PC-3 (cell line): ENCODE data around the gene SPAG6. TPM values are rescaled to one million over a fixed set of nuclear protein-coding genes. Genes with fewer than 3 reads are reported as not detected.

Experiments
- ATAC-seq: fragments of 200-7000 bp; cut with Tn5 transposase; 2 replicates; pipeline ENCODE4 v1.9.1; 2020; ENCODE audit warnings: mild to moderate bottlenecking, moderate library complexity
- BruUV-seq: library from RNA; stranded (reverse); fragments of 400-500 nt; replicated peaks from 2 replicates; lab custom pipeline; 2021; lab: Mats Ljungman, UMichigan
- CTCF ChIA-PET: fragments of 300-600 bp; sonication (Branson Sonifier 250); formaldehyde crosslinking; loops from one replicate; lab custom pipeline; 2022; ENCODE audit warnings: antibody characterized with exemption; lab: Charles Lee
- POLR2A ChIA-PET: fragments of 300-600 bp; sonication (Branson Sonifier 250); formaldehyde crosslinking; loops from one replicate; lab custom pipeline; 2022; ENCODE audit warnings: antibody characterized with exemption; ENCODE audit not compliant: unreplicated experiment; lab: Charles Lee
- DNase-seq: peaks from one replicate; pipeline ENCODE4 v3.0.0-alpha.2; 2015
- H2AFZ ChIP-seq: fragments of 300-600 bp; sonication (generic); 2 replicates; pipeline ENCODE4 v1.6.0; 2016; ENCODE audit warnings: antibody characterized with exemption, low read length
- H3F3A ChIP-seq: fragments of 300-600 bp; sonication (generic); one replicate; pipeline ENCODE4 v1.6.0; 2017; ENCODE audit warnings: antibody characterized with exemption, low read length, control low read depth, mild to moderate bottlenecking; ENCODE audit not compliant: unreplicated experiment
- H3K27ac ChIP-seq: fragments of 300-600 bp; sonication (generic); 2 replicates; pipeline ENCODE4 v1.5.1; 2016; ENCODE audit warnings: mild to moderate bottlenecking, low read length
- H3K27me3 ChIP-seq: fragments of 300-600 bp; sonication (generic); 2 replicates; pipeline ENCODE4 v1.6.1; 2016; ENCODE audit warnings: low read length, mixed read lengths
- H3K36me3 ChIP-seq: fragments of 300-600 bp; sonication (generic); 2 replicates; pipeline ENCODE4 v1.6.1; 2016; ENCODE audit warnings: low read depth, mixed run types, low read length, mixed read lengths
- H3K4me1 ChIP-seq: fragments of 300-600 bp; sonication (generic); 2 replicates; pipeline ENCODE4 v1.5.1; 2016; ENCODE audit warnings: low read length; ENCODE audit not compliant: insufficient read depth
- H3K4me2 ChIP-seq: fragments of 300-600 bp; sonication (generic); 2 replicates; pipeline ENCODE4 v1.6.0; 2016; ENCODE audit warnings: low read length
- H3K4me3 ChIP-seq: fragments of 300-600 bp; sonication (generic); 2 replicates; pipeline ENCODE4 v1.5.1; 2016; ENCODE audit warnings: mild to moderate bottlenecking, low read length, mixed read lengths
- H3K79me2 ChIP-seq: fragments of 300-600 bp; sonication (generic); 2 replicates; pipeline ENCODE4 v1.6.1; 2017; ENCODE audit warnings: low read length, mixed read lengths
- H3K9ac ChIP-seq: fragments of 300-600 bp; sonication (generic); 2 replicates; pipeline ENCODE4 v1.6.0; 2016; ENCODE audit warnings: mild to moderate bottlenecking, low read length
- H3K9me2 ChIP-seq: fragments of 300-600 bp; sonication (generic); replicated peaks from 2 replicates; pipeline ENCODE4 v1.6.1; 2016; ENCODE audit warnings: mixed run types, low read length, mixed read lengths
- H3K9me3 ChIP-seq: fragments of 300-600 bp; sonication (generic); 2 replicates; pipeline ENCODE4 v1.6.1; 2016; ENCODE audit warnings: low read length, mixed read lengths
- H4K20me1 ChIP-seq: fragments of 300-600 bp; sonication (generic); 2 replicates; pipeline ENCODE4 v1.6.1; 2016; ENCODE audit warnings: low read length, mixed read lengths
- CTCF ChIP-seq: fragments of 300-600 bp; sonication (generic); conservative IDR thresholded peaks from 2 replicates; pipeline ENCODE4 v1.5.1; 2017; ENCODE audit warnings: antibody characterized with exemption, low read depth, mild to moderate bottlenecking, low read length
- EZH2 ChIP-seq: fragments of 300-600 bp; sonication (generic); IDR thresholded peaks from one replicate; pipeline ENCODE4 v1.6.1; 2017; ENCODE audit warnings: antibody characterized with exemption, mild to moderate bottlenecking, low read length; ENCODE audit not compliant: unreplicated experiment
- EZH2phosphoT487 ChIP-seq: fragments of 300-600 bp; sonication (generic); IDR thresholded peaks from 2 replicates; pipeline ENCODE4 v1.6.1; 2018; ENCODE audit warnings: mild to moderate bottlenecking, antibody characterized with exemption, low read length, borderline replicate concordance
- intact Hi-C: fragments of 100-400 bp; cut with micrococcal nuclease; formaldehyde crosslinking; loops from 2 replicates; pipeline ENCODE4 v1.9.0; 2023
- total RNA-seq: library from RNA; depleted of rRNA; stranded (reverse); fragments of >200 nt; gene quantifications from 2 replicates; pipeline ENCODE4 v1.2.3, GENCODE V29; 2014

The SPAG6 gene
- total RNA-seq, 1 experiment from 2014 or later = 0.04 TPM

- POLR2A ChIA-PET = no interaction called here
Measured at GRCh38 chr10:22344781-22345300, 455 bp upstream of the SPAG6 start.

DNA sequence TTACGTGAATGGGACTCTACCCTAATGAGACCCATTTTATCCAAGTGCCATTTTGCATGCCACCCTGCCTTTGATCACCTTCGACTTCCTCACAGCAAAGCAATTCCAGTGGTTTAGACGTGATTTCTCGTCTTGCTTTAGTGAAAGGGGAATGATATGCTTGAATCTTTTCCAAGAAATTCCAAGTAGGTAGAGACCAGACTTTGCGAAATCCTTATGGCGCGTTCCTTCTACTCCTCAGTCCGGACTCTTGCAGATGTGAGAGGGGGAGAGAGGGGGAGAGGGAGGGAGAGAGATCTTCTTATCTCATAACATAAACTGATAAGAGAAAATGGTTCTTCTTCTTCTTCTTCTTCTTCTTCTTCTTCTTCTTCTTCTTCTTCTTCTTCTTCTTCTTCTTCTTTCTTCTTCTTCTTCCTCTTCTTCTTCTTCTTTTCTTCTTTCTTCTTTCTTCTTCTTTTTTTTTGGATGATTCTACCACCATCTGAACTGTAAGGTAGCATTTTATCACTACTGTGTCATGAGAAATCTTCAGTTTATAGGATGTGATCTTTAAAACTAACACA is 883 bp downstream of the SPAG6 start:
- TF ChIP-seq EZH2phosphoT487 = no peak
- TF ChIP-seq EZH2 = no peak
- TF ChIP-seq CTCF = no peak
- intact Hi-C loops = no loop called here

More at GRCh38 chr10:22344781-22345300, 455 bp upstream of the SPAG6 start:
- Histone ChIP-seq H3K4me1 (peaks cover 11% of the 10 kb centered on the region), H3K27ac (no peak overlapping the region), H3K4me2 (no peak overlapping the region), H3K36me3 (no peaks in the 10 kb centered on the region), H3K9me3 (no peaks in the 10 kb centered on the region), H3K79me2 (peaks cover 7% of the 10 kb centered on the region; the same call in 1 of the 2 replicates), H4K20me1 (no peaks in the 10 kb centered on the region), H3K9me2 (no peaks in the 10 kb centered on the region), H3K27me3 (no peaks in the 10 kb centered on the region), H3K4me3 (no peak overlapping the region), H2AFZ (no peak overlapping the region), H3F3A (no peaks in the 10 kb centered on the region), H3K9ac (no peak overlapping the region)
- DNase-seq = no peak
- no peak for TF ChIP-seq CTCF
- TF ChIP-seq EZH2 = no peak
- no peak for TF ChIP-seq EZH2phosphoT487
- no peak for ATAC-seq
- intact Hi-C loops = loop anchor here (5.0 kb wide), 1 partner anchor 82 kb away; no protein-coding TSS in a partner anchor
- no TSS peak for BruUV-seq
- CTCF ChIA-PET = no interaction called here

GRCh38 chr10:22349755-22350154 is 4.5 kb downstream of the SPAG6 start:
- H3K4me3 ChIP-seq = no peak overlapping the region
- H3K9me3 ChIP-seq = no peaks in the 10 kb centered on the region
- H4K20me1 ChIP-seq = no peaks in the 10 kb centered on the region
- no peaks in the 10 kb centered on the region for H3F3A ChIP-seq
- H3K9me2 ChIP-seq = no peaks in the 10 kb centered on the region
- POLR2A ChIA-PET = interaction anchor here (0.7 kb wide), 1 partner anchor 85 kb away, joined by 5 read pairs; no protein-coding TSS in a partner anchor
- ATAC-seq = no peak
- no peaks in the 10 kb centered on the region for H3K27me3 ChIP-seq
- H3K9ac ChIP-seq = no peak overlapping the region
- TF ChIP-seq EZH2phosphoT487 = no peak
- TF ChIP-seq CTCF = no peak
- TF ChIP-seq EZH2 = no peak
- CTCF ChIA-PET = no interaction called here
- BruUV-seq = no TSS peak
- no peak overlapping the region for H2AFZ ChIP-seq
- DNase-seq = no peak
- no peaks in the 10 kb centered on the region for H3K4me1 ChIP-seq
- H3K36me3 ChIP-seq = no peaks in the 10 kb centered on the region
- H3K27ac ChIP-seq = no peak overlapping the region
- no peaks in the 10 kb centered on the region for H3K79me2 ChIP-seq
- H3K4me2 ChIP-seq = no peak overlapping the region
- intact Hi-C loops = no loop called here

More for the DNA sequence above, 883 bp downstream of the SPAG6 start:
- BruUV-seq = no TSS peak
- Histone ChIP-seq H3K9ac (no peak overlapping the region), H3K4me1 (peaks cover 10% of the 10 kb centered on the region), H3K27me3 (no peaks in the 10 kb centered on the region), H3K36me3 (no peaks in the 10 kb centered on the region), H4K20me1 (no peaks in the 10 kb centered on the region), H3K79me2 (peaks cover 6% of the 10 kb centered on the region; the same call in 1 of the 2 replicates), H3K4me2 (no peak overlapping the region), H3K4me3 (no peak overlapping the region), H3K9me2 (no peaks in the 10 kb centered on the region), H3K9me3 (no peaks in the 10 kb centered on the region), H3F3A (no peaks in the 10 kb centered on the region), H2AFZ (no peak overlapping the region), H3K27ac (no peak overlapping the region)
- DNase-seq (no peak), ATAC-seq (no peak)
- CTCF ChIA-PET = no interaction called here
- POLR2A ChIA-PET = no interaction called here
